NCI-H2227 (cell line): Measurements from ENCODE around the gene IL1RAPL2.

Experiments
- DNase-seq: peaks from one replicate; lab custom pipeline; 2025; ENCODE audit not compliant: unreplicated experiment; lab: John Stamatoyannopoulos, UW

IL1RAPL2 gene

GRCh38 chrX:105375816-105376215, 809.8 kb downstream of the IL1RAPL2 start:
- no peak for DNase-seq

GRCh38 chrX:105424729-105425128, 858.7 kb downstream of the IL1RAPL2 start:
- no peak for DNase-seq

GRCh38 chrX:105451401-105451800, 885.4 kb downstream of the IL1RAPL2 start:
- no peak for DNase-seq

DNA sequence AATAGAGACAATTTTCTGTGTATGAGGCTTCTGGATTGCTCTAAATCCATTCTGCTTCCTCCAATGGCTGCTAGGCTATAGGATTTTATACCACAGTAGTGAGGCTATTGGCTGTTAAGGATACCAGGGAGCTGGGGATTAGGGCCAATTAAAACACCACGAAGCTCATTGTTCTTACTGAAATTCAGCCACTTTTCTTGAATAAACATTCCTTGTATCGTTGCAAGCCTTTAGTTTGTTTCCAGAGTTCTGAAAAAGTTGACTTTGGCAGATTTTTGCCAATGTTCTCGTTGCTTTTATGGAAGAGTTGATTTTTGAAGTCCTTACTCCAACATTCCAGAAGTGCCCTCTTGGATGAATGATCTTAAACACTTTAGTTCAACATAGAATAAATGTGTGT, 892.8 kb downstream of the IL1RAPL2 start:
- no peak for DNase-seq

DNA sequence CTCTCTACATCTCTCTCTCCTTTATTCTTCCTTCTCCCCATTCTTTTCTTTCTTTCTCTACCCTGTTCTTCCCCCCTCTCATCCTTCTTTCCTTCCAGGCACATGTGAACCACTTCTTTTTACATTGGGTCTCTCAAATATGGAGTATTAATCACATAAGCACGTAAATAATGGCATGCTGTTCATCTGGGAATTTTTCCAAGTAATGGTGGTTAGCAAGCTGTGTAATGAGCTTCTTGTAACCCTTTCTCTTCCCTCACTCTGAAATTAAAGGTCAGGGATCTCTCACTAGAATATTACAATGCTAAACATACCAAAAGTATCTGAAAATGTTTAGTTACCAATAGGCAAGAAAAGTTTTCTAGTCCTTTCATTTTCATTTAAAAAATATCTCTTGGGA, 894.4 kb downstream of the IL1RAPL2 start:
- DNase-seq = no peak

GRCh38 chrX:105461016-105461415, 895.0 kb downstream of the IL1RAPL2 start:
- DNase-seq = no peak

DNA sequence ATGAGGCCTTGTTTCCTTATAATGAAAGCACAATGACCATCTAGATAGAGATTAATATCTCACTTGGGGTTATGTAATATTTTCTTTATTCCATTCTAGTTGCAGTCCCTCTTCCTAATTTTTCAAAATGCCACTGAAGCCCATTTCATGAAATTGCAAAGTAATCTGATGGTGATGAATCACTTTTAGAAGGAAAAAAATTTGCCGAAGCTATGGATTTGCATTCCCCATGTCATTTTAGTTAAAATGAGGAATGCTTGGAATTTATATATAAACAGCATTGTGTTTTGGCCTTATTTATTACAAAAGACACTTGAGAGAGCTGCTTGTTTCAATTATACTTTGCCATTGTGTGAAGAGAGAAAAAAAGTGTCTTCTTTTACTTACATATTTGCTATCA, 896.2 kb downstream of the IL1RAPL2 start:
- no peak for DNase-seq

DNA sequence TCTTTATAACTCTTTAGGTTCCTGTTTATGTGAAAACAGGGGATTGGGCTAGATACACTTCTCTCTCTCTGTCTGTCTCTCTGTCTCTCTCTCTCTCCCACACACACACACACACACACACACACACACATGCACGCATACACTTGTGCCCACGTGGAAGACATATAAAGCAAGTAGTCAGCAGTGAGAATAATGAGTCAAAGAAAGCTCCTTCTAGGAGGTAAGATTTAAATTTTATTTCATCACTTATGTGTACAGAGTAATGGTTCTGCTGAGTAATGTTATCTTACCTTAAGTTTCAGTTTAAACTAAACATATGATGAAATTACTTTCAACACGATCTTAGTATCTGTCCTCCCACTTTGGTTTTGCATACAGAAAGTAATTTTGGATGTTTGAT, 897.5 kb downstream of the IL1RAPL2 start:
- DNase-seq = no peak

GRCh38 chrX:105464618-105465017, 898.6 kb downstream of the IL1RAPL2 start:
- DNase-seq = no peak

- no peak for DNase-seq
Measured at GRCh38 chrX:105468741-105469140, 902.7 kb downstream of the IL1RAPL2 start.

- no peak for DNase-seq
Measured at GRCh38 chrX:105471597-105471996, 905.6 kb downstream of the IL1RAPL2 start.

DNA sequence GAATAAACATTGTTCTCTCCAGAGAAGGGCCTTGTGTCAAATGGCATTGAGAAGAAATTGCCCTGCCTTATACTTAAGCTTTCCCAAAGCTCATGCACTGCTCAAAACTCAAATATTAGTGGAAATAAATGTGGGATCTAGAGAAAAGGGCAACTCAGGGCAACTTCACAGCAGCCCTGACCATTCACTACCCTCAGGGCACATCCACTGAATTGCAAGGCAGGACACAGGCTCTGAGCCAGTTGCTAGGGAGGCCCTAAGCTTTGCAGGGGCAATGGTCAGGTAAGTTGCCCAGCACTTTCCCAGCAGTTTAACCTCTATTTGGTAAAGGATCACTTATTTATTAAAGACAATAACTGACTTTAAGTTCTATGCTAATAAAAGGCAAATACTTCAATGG, 909.8 kb downstream of the IL1RAPL2 start:
- DNase-seq = no peak

DNA sequence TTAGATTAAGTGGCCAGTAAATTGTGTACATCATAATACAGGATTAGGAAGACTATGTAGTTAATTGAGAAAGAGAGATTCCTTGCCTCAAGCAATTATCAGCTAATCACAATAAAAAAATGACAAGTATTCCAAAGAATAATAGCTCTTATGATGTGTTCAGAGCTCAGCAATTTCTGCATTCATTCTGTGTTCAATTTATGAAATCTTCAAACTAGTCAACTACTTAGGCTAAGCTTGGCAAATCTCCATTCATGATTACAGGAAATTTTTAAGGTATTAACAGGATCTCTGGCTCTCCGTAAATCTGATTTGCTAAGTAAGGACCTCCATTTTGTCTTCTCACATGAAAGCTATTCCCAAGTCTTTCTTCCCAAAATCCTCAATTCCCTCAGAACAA, 911.4 kb downstream of the IL1RAPL2 start:
- DNase-seq = no peak

DNA sequence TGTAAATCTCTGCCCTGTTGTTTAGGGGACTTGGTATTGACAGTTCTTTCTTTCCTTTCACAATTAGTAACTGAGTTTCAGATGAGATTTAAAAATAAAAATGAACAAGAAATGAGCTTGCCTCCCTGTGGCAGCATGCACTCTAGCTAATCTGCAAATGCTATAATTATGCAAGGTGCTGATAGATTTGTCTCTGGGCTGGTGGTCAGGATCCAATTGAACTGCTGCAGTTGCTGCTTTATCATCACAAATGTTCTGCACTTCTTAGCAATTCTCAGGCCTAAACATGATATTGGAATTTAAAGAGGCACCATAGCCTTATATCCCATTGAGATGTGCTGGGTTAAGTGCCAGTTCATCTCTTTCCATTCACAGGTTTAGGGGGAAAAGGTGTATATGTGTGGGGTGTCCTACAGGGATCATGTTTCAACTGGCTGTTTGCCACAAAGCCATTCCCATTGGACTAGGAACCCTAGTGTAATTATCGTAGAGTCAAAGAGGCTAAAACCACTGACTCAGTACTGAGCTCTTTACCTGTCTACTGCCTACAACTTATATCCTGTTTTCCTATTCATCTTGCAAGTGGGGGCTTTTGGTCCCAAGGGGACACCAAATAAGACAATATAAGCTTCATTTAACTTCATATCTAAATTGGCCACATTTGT, 914.8 kb downstream of the IL1RAPL2 start:
- no peak for DNase-seq

DNA sequence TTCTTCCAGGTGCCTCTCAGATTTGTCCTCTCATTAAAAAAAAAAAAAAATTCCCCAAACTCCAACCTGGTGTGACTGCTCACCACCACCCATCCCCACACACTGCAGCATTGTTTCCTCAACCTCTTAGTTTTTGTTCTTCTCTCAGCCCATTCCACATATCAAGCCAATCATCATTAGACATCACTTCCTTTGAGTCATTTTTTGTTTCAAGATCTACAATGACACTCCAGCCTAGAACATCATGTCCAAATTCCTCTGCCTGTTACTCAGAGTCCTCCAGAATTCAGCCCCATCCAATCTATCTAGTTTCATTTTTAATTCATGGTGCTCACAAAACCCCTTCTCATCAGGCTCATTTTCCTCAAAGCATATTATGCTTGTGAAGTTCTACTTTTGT, 917.0 kb downstream of the IL1RAPL2 start:
- DNase-seq = no peak

DNA sequence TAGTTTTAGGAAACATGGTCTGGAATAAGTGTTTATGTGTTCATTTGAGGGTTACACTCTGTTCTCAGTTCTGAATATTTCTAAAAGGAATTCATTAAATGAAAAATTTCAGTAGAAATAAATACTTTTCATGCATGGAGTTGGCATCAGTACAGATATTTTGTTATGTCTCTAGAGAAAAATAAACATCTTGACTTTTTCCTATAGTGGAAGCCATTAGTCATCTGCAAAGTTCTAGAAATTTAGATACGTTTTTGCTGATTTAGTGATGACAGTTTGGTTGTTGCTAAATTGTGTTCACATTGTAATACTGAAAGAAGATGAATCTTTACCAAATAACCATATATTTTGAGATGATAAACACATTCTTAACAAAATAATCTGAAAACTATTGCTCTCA, 922.7 kb downstream of the IL1RAPL2 start:
- no peak for DNase-seq

- DNase-seq = no peak
Measured at GRCh38 chrX:105495376-105495775, 929.4 kb downstream of the IL1RAPL2 start.

DNA sequence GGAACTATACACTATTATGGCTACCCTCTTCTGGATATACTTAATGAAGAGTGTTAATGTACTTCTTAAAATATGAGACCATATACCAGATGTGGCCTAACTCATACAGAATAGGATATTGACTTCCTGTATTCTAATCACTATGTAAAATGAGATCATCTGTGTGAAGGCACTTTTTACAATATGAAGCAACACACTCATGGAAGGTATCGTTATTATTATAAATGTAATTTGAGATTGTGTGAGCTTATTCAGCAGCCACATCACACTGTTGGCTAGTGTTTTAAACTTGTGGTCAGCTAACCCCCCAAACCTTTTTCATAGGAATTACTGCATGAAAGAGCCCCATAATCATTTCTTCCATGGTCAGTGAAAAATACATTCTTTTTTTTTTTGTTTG, 936.3 kb downstream of the IL1RAPL2 start:
- no peak for DNase-seq

DNA sequence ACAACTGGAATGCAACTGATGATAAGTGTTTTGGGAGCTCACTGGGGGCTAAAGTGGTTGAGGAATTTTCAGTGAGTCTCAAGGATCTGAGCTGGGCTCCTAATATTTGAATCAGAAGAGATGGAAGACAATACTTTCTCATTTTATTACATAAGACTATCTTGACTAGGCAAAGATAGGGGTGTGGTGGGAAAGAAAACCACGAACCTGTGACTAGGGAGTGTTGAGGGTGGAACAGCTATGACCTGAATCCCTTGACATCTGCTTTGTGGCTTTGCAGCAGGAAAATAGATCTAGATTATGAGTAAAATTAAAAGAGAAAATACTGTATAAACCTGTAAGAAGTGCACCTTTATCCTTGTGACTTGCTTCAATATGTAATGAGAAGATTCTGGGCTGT, 949.6 kb downstream of the IL1RAPL2 start:
- DNase-seq = no peak

DNA sequence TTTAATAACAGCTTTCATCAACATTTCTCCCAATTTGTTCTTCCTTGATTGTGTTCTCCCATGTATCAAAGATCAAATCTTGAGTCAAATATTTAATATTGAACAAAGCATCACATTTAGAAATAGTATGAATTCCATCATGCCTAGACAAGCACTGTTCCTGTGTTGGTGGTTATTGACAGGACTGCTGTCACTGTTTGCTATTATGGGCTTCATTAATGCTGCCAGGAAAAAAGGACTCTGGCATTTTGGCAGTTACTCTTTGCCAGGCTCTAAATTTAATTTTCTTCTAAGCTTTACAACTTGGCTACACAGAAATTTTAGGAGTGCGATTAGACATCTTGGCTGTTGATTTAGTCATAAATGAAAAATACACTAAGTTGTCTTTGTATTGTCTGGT, 960.4 kb downstream of the IL1RAPL2 start:
- no peak for DNase-seq

GRCh38 chrX:105527759-105528158, 961.8 kb downstream of the IL1RAPL2 start:
- DNase-seq = no peak

GRCh38 chrX:105533951-105534350, 968.0 kb downstream of the IL1RAPL2 start:
- no peak for DNase-seq

- no peak for DNase-seq
Measured at GRCh38 chrX:105543283-105543682, 977.3 kb downstream of the IL1RAPL2 start.
